Natural killer cell (primary cell): ENCODE data around the gene PGC. TPM values are rescaled to one million over a fixed set of nuclear protein-coding genes. Genes with fewer than 3 reads are reported as not detected.

Experiments used
- ATAC-seq, 3 donors: fragments of 150-1000 bp in 2 of 3; fragments of 200-7000 bp in 1 of 3; cut with Tn5 transposase; 1 replicate in 1 of 3; 2 replicates in 2 of 3; pipeline ENCODE4 v1.10.0; 2021; ENCODE audit warnings: mild to moderate bottlenecking in 2 of 3, moderate library complexity in 2 of 3
- DNase-seq, 2 donors: peaks; one replicate each; pipeline versions ENCODE4 v3.0.0 to v3.0.0-alpha.2; 2013 to 2021; ENCODE audit warnings: mixed read lengths in 1 of 2
- H3K27ac ChIP-seq: one replicate; pipeline ENCODE4 v1.5.1; 2013; ENCODE audit warnings: mild to moderate bottlenecking, low read length
- H3K27me3 ChIP-seq: one replicate; pipeline ENCODE4 v1.6.1; 2013; ENCODE audit warnings: low read length; ENCODE audit not compliant: control insufficient read depth, insufficient read depth
- H3K36me3 ChIP-seq: one replicate; pipeline ENCODE4 v1.6.1; 2013; ENCODE audit warnings: low read length; ENCODE audit not compliant: control insufficient read depth, insufficient read depth
- H3K4me1 ChIP-seq: one replicate; pipeline ENCODE4 v1.6.1; 2013; ENCODE audit warnings: low read length; ENCODE audit not compliant: control insufficient read depth, insufficient read depth
- H3K4me3 ChIP-seq: one replicate; pipeline ENCODE4 v1.5.1; 2013; ENCODE audit warnings: low read length
- H3K9me3 ChIP-seq: one replicate; pipeline ENCODE4 v1.6.1; 2013; ENCODE audit warnings: low read length; ENCODE audit not compliant: control insufficient read depth, insufficient read depth
- H3K27ac Mint-ChIP-seq, 2 donors: one replicate each; pipeline ENCODE4 v1.8.0; 2022; ENCODE audit warnings: mild to moderate bottlenecking in 2 of 2, mixed read lengths in 2 of 2, moderate library complexity in 1 of 2
- H3K27me3 Mint-ChIP-seq, 2 donors: one replicate each; pipeline ENCODE4 v1.8.0; 2022; ENCODE audit warnings: low read depth in 2 of 2, mixed read lengths in 2 of 2
- H3K36me3 Mint-ChIP-seq: one replicate; pipeline ENCODE4 v1.8.0; 2022; ENCODE audit warnings: mixed read lengths
- H3K4me1 Mint-ChIP-seq, 2 donors: one replicate each; pipeline ENCODE4 v1.8.0; 2022; ENCODE audit warnings: mixed read lengths in 2 of 2
- H3K4me3 Mint-ChIP-seq: one replicate; pipeline ENCODE4 v1.8.0; 2022; ENCODE audit warnings: mild to moderate bottlenecking, moderate library complexity, mixed read lengths
- H3K9me3 Mint-ChIP-seq, 2 donors: one replicate each; pipeline ENCODE4 v1.8.0; 2022; ENCODE audit warnings: mixed read lengths in 2 of 2
- CTCF ChIP-seq: fragments of 200-600 bp; IDR thresholded peaks from one replicate; pipeline ENCODE4 v1.8.0; 2022; ENCODE audit warnings: antibody characterized with exemption
- WGBS: methylation state at CpG from one replicate; pipeline ENCODE4 v1.1.7; 2013; ENCODE audit warnings: missing lambda C conversion rate; ENCODE audit not compliant: insufficient coverage; 5-methylcytosine and 5-hydroxymethylcytosine counted together
- intact Hi-C: fragments of 100-400 bp; cut with micrococcal nuclease; formaldehyde crosslinking; loops from one replicate; pipeline ENCODE4 v1.14.2; 2022
- total RNA-seq, 4 donors: library from RNA; stranded (reverse); fragments of 120-200 nt in 1 of 4; gene quantifications; one replicate each; pipeline versions ENCODE4 v1.2.3 to v1.2.4, GENCODE V29; 2013 to 2022

The PGC gene
- total RNA-seq, 3 donors from 2014 or later (not counting 1 experiment from before 2014, with no cell fraction given): not detected

- H3K4me3 Mint-ChIP-seq: no peak overlapping the region
- no peaks in the 10 kb centered on the region for H3K36me3 Mint-ChIP-seq
- intact Hi-C loops: no loop called here
- no peak overlapping the region for H3K4me3 ChIP-seq
- no peaks in the 10 kb centered on the region for H3K27me3 ChIP-seq
- H3K36me3 ChIP-seq: peaks cover 43% of the 10 kb centered on the region
- no peak for DNase-seq
- H3K4me1 ChIP-seq: peaks cover 10% of the 10 kb centered on the region
- TF ChIP-seq CTCF: no peak
- no peak overlapping the region for H3K27ac Mint-ChIP-seq
- no peak overlapping the region for H3K27ac ChIP-seq
- H3K4me1 Mint-ChIP-seq: peaks cover 7 to 33% of the 10 kb centered on the region in 2 donors
- H3K9me3 Mint-ChIP-seq: no peaks in the 10 kb centered on the region
- no peaks in the 10 kb centered on the region for H3K27me3 Mint-ChIP-seq
- no peak for ATAC-seq
- WGBS: 96% methylated on average over 25 of the region's 25 CpGs
- H3K9me3 ChIP-seq: no peaks in the 10 kb centered on the region
Measured at GRCh38 chr6:41690541-41691330, 56.5 kb downstream of the PGC start.

- peaks cover 0 to 24% of the 10 kb centered on the region in 2 donors for H3K4me1 Mint-ChIP-seq
- H3K4me3 Mint-ChIP-seq: no peak overlapping the region
- Histone ChIP-seq H3K4me1 (peaks cover 4% of the 10 kb centered on the region), H3K27ac (no peak overlapping the region), H3K27me3 (no peaks in the 10 kb centered on the region), H3K4me3 (no peak overlapping the region), H3K9me3 (no peaks in the 10 kb centered on the region), H3K36me3 (peaks cover 50% of the 10 kb centered on the region)
- H3K27ac Mint-ChIP-seq: peak overlapping the region in 1 of 2 donors; percentile 62
- intact Hi-C loops: no loop called here
- H3K9me3 Mint-ChIP-seq: no peaks in the 10 kb centered on the region
- no peak for TF ChIP-seq CTCF
- 86% methylated on average over 9 of the region's 9 CpGs for WGBS
- no peaks in the 10 kb centered on the region for H3K27me3 Mint-ChIP-seq
- ATAC-seq (no peak), DNase-seq (no peak)
- no peaks in the 10 kb centered on the region for H3K36me3 Mint-ChIP-seq
Measured at GRCh38 chr6:41689171-41690008, 57.8 kb downstream of the PGC start.

- WGBS: 86% methylated on average over 5 of the region's 5 CpGs
- Mint-ChIP-seq H3K4me3 (no peak overlapping the region), H3K27ac (peak overlapping the region in 1 of 2 donors; percentile 67), H3K36me3 (no peaks in the 10 kb centered on the region), H3K27me3 (no peaks in the 10 kb centered on the region), H3K9me3 (no peaks in the 10 kb centered on the region), H3K4me1 (peaks cover 0 to 30% of the 10 kb centered on the region in 2 donors)
- intact Hi-C loops: no loop called here
- Histone ChIP-seq H3K36me3 (peaks cover 52% of the 10 kb centered on the region), H3K27me3 (no peaks in the 10 kb centered on the region), H3K9me3 (no peaks in the 10 kb centered on the region), H3K4me1 (peaks cover 9% of the 10 kb centered on the region), H3K27ac (no peak overlapping the region), H3K4me3 (no peak overlapping the region)
- ATAC-seq (no peak), DNase-seq (no peak)
- TF ChIP-seq CTCF: no peak
Measured at GRCh38 chr6:41688256-41688965, 58.8 kb downstream of the PGC start.
